HepG2 (cell line): ENCODE results near the gene ABCD1. TPM values are rescaled to one million over a fixed set of nuclear protein-coding genes. Genes with fewer than 3 reads are reported as not detected.

Experiments used
- CBX5 ChIP-seq: sonication (generic); formaldehyde crosslinking; IDR thresholded peaks from 2 replicates; pipeline ENCODE4 v1.4.0; 2020; ENCODE audit warnings: missing genetic modification reagents, borderline replicate concordance
- HCFC1 ChIP-seq: fragments of 150-350 bp; IDR thresholded peaks from 2 replicates; pipeline ENCODE4 v1.6.1; 2014; ENCODE audit warnings: low read depth, low read length
- HES4 ChIP-seq: sonication (generic); formaldehyde crosslinking; IDR thresholded peaks from 2 replicates; pipeline ENCODE4 v1.9.0; 2021; ENCODE audit warnings: mild to moderate bottlenecking, missing genetic modification reagents, borderline replicate concordance
- MBNL3 ChIP-seq: fragments of 250-450 bp; sonication (Bioruptor Pico); conservative IDR thresholded peaks from 2 replicates; pipeline ENCODE4 v1.8.0; 2022; ENCODE audit warnings: mild to moderate bottlenecking, inconsistent platforms
- MTA3 ChIP-seq: sonication (generic); formaldehyde crosslinking; IDR thresholded peaks from 2 replicates; pipeline ENCODE4 v1.4.0; 2020; ENCODE audit warnings: missing genetic modification reagents
- NFAT5 ChIP-seq: sonication (generic); formaldehyde crosslinking; IDR thresholded peaks from 2 replicates; pipeline ENCODE4 v1.4.0; 2020; ENCODE audit warnings: missing genetic modification reagents
- SRSF4 ChIP-seq: fragments of 200-400 bp; formaldehyde crosslinking; IDR thresholded peaks from one replicate; pipeline ENCODE4 v1.6.1; 2018; ENCODE audit warnings: mild to moderate bottlenecking, low read depth, low read length, moderate library complexity; ENCODE audit not compliant: poor library complexity, severe bottlenecking
- TBX3 ChIP-seq: fragments of 450-650 bp; IDR thresholded peaks from 2 replicates; pipeline ENCODE4 v1.6.1; 2017; ENCODE audit warnings: antibody characterized with exemption, mild to moderate bottlenecking, inconsistent platforms, borderline replicate concordance
- THAP11 ChIP-seq: IDR thresholded peaks from 2 replicates; pipeline ENCODE4 v1.6.1; 2016; ENCODE audit warnings: missing biosample characterization, missing genetic modification reagents
- polyA plus RNA-seq, 8 experiments: library from polyadenylated mRNA; depleted of rRNA in 3 of 8; stranded (reverse) in 7 of 8; unstranded in 1 of 8; fragments of >200 nt; fragmentation: Illumina TruSeq in 4 of 8; extraction: Trizol in 4 of 8; gene quantifications; 2 replicates each; pipeline versions ENCODE4 v1.2.1 to v1.2.3, GENCODE V29; 2011 to 2016; ENCODE audit warnings: low read depth in 4 of 8, missing spikeins in 1 of 8, mixed read lengths in 1 of 8; ENCODE audit not compliant: insufficient read depth in 1 of 8
- total RNA-seq, 5 experiments: library from RNA; depleted of rRNA; stranded (reverse); fragments of >200 nt; fragmentation: Illumina TruSeq; extraction: Trizol; gene quantifications; 2 replicates each; pipeline ENCODE4 v1.2.3, GENCODE V29; 2016; ENCODE audit warnings: low read depth in 1 of 5
- TF ChIP-seq, protein P1 (sequence below): sonication (generic); formaldehyde crosslinking; IDR thresholded peaks from 2 replicates; pipeline ENCODE4 v1.5.1; 2020; ENCODE audit warnings: mild to moderate bottlenecking, missing genetic modification reagents, borderline replicate concordance
- TF ChIP-seq, protein P2 (sequence below): fragments of 450-650 bp; IDR thresholded peaks from 2 replicates; pipeline ENCODE4 v1.6.1; 2016
- TF ChIP-seq, protein P3 (sequence below): sonication (generic); formaldehyde crosslinking; IDR thresholded peaks from 2 replicates; pipeline ENCODE4 v1.5.0; 2020; ENCODE audit warnings: missing genetic modification reagents

ABCD1 gene
- total and polyA plus RNA-seq, 2 of the 13 experiments (the other 11 are each of a cell fraction or from before 2014, with no cell fraction given): 11.4 to 15.9 TPM

DNA sequence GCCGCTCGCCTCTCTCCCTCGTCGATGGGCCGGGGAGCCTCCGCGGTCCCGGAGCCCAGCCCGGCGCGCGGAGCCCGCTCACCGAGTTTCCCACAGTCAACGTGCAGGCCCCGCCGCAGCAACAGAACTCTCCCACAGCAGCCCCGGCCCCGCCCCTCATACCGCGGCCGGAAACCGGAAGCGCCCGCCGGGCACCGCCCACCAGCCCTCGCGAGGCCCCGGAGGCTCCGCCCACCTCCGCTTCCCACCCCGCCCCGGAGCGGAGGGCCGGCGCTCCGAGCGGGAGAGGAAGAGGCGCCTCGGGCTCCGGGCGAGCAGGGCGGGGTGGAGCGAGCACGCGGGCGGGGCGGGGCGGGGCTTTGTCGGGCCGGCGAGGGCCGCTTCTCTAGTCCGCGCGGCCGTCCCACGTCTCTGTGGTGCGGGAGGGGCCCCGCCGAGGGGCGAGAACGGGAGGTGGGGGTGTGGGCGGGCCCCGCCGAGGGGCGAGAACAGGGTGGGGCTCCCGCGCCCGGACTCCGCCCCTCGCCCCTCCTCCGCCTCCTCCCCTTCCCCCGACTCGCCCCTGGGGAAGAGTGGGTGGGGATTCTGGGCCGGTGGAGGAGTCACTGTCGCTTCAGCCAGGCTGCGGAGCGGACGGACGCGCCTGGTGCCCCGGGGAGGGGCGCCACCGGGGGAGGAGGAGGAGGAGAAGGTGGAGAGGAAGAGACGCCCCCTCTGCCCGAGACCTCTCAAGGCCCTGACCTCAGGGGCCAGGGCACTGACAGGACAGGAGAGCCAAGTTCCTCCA, at the start of gene ABCD1, which contains the start of gene BCAP31 (continued):
- TF ChIP-seq, protein P1, sequence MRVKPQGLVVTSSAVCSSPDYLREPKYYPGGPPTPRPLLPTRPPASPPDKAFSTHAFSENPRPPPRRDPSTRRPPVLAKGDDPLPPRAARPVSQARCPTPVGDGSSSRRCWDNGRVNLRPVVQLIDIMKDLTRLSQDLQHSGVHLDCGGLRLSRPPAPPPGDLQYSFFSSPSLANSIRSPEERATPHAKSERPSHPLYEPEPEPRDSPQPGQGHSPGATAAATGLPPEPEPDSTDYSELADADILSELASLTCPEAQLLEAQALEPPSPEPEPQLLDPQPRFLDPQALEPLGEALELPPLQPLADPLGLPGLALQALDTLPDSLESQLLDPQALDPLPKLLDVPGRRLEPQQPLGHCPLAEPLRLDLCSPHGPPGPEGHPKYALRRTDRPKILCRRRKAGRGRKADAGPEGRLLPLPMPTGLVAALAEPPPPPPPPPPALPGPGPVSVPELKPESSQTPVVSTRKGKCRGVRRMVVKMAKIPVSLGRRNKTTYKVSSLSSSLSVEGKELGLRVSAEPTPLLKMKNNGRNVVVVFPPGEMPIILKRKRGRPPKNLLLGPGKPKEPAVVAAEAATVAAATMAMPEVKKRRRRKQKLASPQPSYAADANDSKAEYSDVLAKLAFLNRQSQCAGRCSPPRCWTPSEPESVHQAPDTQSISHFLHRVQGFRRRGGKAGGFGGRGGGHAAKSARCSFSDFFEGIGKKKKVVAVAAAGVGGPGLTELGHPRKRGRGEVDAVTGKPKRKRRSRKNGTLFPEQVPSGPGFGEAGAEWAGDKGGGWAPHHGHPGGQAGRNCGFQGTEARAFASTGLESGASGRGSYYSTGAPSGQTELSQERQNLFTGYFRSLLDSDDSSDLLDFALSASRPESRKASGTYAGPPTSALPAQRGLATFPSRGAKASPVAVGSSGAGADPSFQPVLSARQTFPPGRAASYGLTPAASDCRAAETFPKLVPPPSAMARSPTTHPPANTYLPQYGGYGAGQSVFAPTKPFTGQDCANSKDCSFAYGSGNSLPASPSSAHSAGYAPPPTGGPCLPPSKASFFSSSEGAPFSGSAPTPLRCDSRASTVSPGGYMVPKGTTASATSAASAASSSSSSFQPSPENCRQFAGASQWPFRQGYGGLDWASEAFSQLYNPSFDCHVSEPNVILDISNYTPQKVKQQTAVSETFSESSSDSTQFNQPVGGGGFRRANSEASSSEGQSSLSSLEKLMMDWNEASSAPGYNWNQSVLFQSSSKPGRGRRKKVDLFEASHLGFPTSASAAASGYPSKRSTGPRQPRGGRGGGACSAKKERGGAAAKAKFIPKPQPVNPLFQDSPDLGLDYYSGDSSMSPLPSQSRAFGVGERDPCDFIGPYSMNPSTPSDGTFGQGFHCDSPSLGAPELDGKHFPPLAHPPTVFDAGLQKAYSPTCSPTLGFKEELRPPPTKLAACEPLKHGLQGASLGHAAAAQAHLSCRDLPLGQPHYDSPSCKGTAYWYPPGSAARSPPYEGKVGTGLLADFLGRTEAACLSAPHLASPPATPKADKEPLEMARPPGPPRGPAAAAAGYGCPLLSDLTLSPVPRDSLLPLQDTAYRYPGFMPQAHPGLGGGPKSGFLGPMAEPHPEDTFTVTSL (CRISPR knock-in tag): no peak
- TF ChIP-seq THAP11 (CRISPR knock-in tag) (peak; percentile 28; the same call in 1 of the 2 replicates), SRSF4 (no peak), NFAT5 (CRISPR knock-in tag) (no peak), CBX5 (CRISPR knock-in tag) (no peak), HES4 (no peak), HCFC1 (no peak), TBX3 (no peak), MTA3 (CRISPR knock-in tag) (no peak), MBNL3 (CRISPR knock-in tag) (no peak)
- TF ChIP-seq, protein P2, sequence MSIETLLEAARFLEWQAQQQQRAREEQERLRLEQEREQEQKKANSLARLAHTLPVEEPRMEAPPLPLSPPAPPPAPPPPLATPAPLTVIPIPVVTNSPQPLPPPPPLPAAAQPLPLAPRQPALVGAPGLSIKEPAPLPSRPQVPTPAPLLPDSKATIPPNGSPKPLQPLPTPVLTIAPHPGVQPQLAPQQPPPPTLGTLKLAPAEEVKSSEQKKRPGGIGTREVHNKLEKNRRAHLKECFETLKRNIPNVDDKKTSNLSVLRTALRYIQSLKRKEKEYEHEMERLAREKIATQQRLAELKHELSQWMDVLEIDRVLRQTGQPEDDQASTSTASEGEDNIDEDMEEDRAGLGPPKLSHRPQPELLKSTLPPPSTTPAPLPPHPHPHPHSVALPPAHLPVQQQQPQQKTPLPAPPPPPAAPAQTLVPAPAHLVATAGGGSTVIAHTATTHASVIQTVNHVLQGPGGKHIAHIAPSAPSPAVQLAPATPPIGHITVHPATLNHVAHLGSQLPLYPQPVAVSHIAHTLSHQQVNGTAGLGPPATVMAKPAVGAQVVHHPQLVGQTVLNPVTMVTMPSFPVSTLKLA: no peak
- TF ChIP-seq, protein P3, sequence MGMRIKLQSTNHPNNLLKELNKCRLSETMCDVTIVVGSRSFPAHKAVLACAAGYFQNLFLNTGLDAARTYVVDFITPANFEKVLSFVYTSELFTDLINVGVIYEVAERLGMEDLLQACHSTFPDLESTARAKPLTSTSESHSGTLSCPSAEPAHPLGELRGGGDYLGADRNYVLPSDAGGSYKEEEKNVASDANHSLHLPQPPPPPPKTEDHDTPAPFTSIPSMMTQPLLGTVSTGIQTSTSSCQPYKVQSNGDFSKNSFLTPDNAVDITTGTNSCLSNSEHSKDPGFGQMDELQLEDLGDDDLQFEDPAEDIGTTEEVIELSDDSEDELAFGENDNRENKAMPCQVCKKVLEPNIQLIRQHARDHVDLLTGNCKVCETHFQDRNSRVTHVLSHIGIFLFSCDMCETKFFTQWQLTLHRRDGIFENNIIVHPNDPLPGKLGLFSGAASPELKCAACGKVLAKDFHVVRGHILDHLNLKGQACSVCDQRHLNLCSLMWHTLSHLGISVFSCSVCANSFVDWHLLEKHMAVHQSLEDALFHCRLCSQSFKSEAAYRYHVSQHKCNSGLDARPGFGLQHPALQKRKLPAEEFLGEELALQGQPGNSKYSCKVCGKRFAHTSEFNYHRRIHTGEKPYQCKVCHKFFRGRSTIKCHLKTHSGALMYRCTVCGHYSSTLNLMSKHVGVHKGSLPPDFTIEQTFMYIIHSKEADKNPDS (CRISPR knock-in tag): no peak
